Measurements from ENCODE around the gene CRACDL.

DNA sequence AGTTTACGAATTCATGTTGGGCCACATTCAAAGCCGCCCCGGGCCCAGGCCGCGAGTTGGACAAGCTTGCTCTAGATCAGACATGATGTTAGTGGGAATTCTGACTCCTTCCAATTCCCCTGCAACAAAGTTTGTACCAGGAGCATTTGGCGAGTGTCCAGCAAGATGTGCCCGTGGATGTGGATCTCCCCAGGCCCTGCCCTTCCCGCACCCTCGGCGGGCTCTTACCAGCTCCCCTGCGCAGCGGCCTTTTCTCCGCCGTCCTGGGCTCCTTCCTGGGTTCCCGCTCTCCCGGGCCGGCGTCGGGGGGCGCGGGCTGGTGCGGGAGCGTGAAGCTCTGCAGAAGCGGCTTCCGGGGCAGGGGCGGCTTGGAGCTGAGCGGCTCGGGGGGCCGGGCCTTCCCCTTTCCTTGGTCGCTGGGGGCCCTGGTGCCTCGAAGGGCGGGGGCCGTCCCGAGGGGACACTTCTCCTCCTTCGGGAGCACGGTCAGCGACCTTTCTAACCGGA is 114.3 kb downstream of the CRACDL start:
- TF ChIP-seq, protein P1, sequence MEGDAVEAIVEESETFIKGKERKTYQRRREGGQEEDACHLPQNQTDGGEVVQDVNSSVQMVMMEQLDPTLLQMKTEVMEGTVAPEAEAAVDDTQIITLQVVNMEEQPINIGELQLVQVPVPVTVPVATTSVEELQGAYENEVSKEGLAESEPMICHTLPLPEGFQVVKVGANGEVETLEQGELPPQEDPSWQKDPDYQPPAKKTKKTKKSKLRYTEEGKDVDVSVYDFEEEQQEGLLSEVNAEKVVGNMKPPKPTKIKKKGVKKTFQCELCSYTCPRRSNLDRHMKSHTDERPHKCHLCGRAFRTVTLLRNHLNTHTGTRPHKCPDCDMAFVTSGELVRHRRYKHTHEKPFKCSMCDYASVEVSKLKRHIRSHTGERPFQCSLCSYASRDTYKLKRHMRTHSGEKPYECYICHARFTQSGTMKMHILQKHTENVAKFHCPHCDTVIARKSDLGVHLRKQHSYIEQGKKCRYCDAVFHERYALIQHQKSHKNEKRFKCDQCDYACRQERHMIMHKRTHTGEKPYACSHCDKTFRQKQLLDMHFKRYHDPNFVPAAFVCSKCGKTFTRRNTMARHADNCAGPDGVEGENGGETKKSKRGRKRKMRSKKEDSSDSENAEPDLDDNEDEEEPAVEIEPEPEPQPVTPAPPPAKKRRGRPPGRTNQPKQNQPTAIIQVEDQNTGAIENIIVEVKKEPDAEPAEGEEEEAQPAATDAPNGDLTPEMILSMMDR (IDR thresholded peaks at IDR 0.05), result no peak
- TF ChIP-seq, protein P2, sequence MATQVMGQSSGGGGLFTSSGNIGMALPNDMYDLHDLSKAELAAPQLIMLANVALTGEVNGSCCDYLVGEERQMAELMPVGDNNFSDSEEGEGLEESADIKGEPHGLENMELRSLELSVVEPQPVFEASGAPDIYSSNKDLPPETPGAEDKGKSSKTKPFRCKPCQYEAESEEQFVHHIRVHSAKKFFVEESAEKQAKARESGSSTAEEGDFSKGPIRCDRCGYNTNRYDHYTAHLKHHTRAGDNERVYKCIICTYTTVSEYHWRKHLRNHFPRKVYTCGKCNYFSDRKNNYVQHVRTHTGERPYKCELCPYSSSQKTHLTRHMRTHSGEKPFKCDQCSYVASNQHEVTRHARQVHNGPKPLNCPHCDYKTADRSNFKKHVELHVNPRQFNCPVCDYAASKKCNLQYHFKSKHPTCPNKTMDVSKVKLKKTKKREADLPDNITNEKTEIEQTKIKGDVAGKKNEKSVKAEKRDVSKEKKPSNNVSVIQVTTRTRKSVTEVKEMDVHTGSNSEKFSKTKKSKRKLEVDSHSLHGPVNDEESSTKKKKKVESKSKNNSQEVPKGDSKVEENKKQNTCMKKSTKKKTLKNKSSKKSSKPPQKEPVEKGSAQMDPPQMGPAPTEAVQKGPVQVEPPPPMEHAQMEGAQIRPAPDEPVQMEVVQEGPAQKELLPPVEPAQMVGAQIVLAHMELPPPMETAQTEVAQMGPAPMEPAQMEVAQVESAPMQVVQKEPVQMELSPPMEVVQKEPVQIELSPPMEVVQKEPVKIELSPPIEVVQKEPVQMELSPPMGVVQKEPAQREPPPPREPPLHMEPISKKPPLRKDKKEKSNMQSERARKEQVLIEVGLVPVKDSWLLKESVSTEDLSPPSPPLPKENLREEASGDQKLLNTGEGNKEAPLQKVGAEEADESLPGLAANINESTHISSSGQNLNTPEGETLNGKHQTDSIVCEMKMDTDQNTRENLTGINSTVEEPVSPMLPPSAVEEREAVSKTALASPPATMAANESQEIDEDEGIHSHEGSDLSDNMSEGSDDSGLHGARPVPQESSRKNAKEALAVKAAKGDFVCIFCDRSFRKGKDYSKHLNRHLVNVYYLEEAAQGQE (IDR thresholded peaks at IDR 0.05; ENCODE audit: low read depth, low read length), result no peak

All from SK-N-SH (cell line).